Heart left ventricle (tissue), 13 donors: Measurements from ENCODE around the gene TOMM20.

Source experiments
- CTCF ChIP-seq, 12 donors: fragments of 200-600 bp; sonication (generic) in 4 of 12; IDR thresholded peaks; one replicate each; pipeline versions ENCODE4 v1.5.0 to v1.8.0; 2018 to 2022; ENCODE audit warnings: antibody characterized with exemption in 12 of 12, mild to moderate bottlenecking in 5 of 12
- POLR2A ChIP-seq, 2 donors: fragments of 450-650 bp; IDR thresholded peaks; one replicate each; pipeline ENCODE4 v1.6.1; 2017; ENCODE audit warnings: antibody characterized with exemption in 2 of 2, mild to moderate bottlenecking in 2 of 2, moderate library complexity in 2 of 2
- donor health status: ischemic (EF 13 %, LVEDD 7.1; RV severe dilation, severe dysfunction).
- donor health status: DM: no; HTN: yes; CAD: no.
- donor health status: DM: no; HTN: no; CAD: no.
- donor health status: ischemic (EF 25% LVEDD 6.9; RV normal size, moderate dysfunction).
- donor health status: ischemic (EF 25% LVEDD 5.7; RV mildly dilated, moderate dysfunction).
- donor health status: ischemic (EF 35%, LVEDD 5.7; RV mildly dilated, moderate dysfunction).
- donor health status: nonischemic (EF 11% LVEDD 7.7; RV severe dilation, severe dysfunction).
- donor health status: DM: yes; HTN: yes; CAD: no.
- donor health status: PGD.
- donor health status: ischemic (EF 29% LVEDD 5.4; RV normal size, mild dysfunction).
- donor health status: nonischemic (EF 23%, LVEDD 6.1; RV moderate dilation, normal function).

- TF ChIP-seq CTCF (IDR thresholded peaks at IDR 0.05) (no peak), POLR2A (IDR thresholded peaks at IDR 0.05) (no peak)
Measured at GRCh38 chr1:235076504-235077162, 52.0 kb downstream of the TOMM20 start.
